Measurements from ENCODE around the gene SPATA20.

Gene SPATA20

DNA sequence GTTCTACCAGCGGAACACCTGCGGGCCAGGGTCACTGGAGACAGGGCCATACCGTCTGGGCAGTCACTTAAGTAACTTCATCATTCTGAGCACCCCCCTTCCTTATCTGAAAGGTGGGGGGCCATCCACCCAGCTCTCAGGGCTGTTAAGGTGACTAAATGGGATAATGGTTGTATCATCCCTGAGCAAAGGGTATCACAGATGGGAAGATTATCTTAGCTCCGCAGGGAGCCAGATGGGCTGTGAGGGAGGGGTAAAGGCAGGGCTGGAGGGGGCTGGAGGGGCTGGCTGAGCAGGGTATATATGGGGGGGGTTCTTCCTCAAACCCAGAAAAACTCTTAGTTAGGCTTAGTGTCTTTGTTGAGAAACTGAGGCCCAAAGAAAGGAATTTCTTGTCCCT is 10.7 kb downstream of the SPATA20 start:
- Histone ChIP-seq H4K5ac (ENCODE audit: low read length) (no peak overlapping the region), H3K27ac (ENCODE audit: low read depth, low read length) (no peak overlapping the region), H3K23ac (ENCODE audit: low read length) (no peak overlapping the region), H2BK5ac (ENCODE audit: low read length) (no peak overlapping the region), H3K27me3 (ENCODE audit: insufficient read depth, low read length, poor library complexity) (no peaks in the 10 kb centered on the region), H3K4me2 (ENCODE audit: low read length) (no peak overlapping the region), H3K56ac (ENCODE audit: low read length) (no peak overlapping the region), H3K4ac (ENCODE audit: low read depth, low read length) (no peak overlapping the region), H4K8ac (ENCODE audit: low read depth, low read length) (no peak overlapping the region), H3K79me1 (ENCODE audit: low read length) (no peaks in the 10 kb centered on the region), H3K79me2 (ENCODE audit: control insufficient read depth, insufficient read depth, low read length) (no peaks in the 10 kb centered on the region), H3K36me3 (ENCODE audit: control insufficient read depth, insufficient read depth, low read length) (no peaks in the 10 kb centered on the region), H2AK5ac (ENCODE audit: low read length) (no peak overlapping the region), H3K4me3 (ENCODE audit: low read length) (no peak overlapping the region), H3K18ac (ENCODE audit: low read length) (no peak overlapping the region), H2BK120ac (ENCODE audit: low read depth, low read length) (no peak overlapping the region), H2BK15ac (replicated peaks; ENCODE audit: low read depth) (no peak overlapping the region), H3K9ac (ENCODE audit: low read length) (no peak overlapping the region), H3K4me1 (ENCODE audit: control insufficient read depth, low read depth, low read length) (peaks cover 11% of the 10 kb centered on the region)
- DNase-seq, result no peak
- no CpG with 5 or more reads among the region's 4 CpGs for WGBS (ENCODE audit: extremely low coverage, insufficient coverage, low lambda C conversion rate)

DNA sequence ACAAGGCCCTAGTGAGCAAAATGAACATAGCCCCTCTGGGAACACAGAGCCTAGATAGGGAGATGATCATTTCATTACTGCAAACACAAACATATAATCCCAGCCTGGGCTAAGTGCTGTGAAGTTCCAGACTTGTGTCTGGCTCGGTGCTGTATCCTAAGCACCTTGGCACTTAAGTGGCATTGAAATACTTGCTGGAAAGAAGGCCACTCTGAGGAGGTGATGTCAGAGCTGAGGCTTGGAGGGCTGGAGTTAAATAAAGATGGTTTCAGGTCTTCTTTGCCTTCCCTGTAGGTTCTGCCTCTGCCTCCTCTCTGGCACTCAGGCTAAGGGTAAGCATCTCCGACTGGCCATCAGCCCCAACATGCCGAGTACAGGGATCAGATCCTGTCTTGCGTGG is 11.1 kb downstream of the SPATA20 start:
- H3K79me1 ChIP-seq (ENCODE audit: low read length), result no peaks in the 10 kb centered on the region
- WGBS (ENCODE audit: extremely low coverage, insufficient coverage, low lambda C conversion rate), result no CpG with 5 or more reads among the region's 4 CpGs
- peaks cover 11% of the 10 kb centered on the region for H3K4me1 ChIP-seq (ENCODE audit: control insufficient read depth, low read depth, low read length)
- H3K79me2 ChIP-seq (ENCODE audit: control insufficient read depth, insufficient read depth, low read length), result no peaks in the 10 kb centered on the region
- H3K9ac ChIP-seq (ENCODE audit: low read length), result no peak overlapping the region
- no peak overlapping the region for H3K4ac ChIP-seq (ENCODE audit: low read depth, low read length)
- no peak overlapping the region for H4K8ac ChIP-seq (ENCODE audit: low read depth, low read length)
- H2BK5ac ChIP-seq (ENCODE audit: low read length), result no peak overlapping the region
- no peak overlapping the region for H3K18ac ChIP-seq (ENCODE audit: low read length)
- no peaks in the 10 kb centered on the region for H3K36me3 ChIP-seq (ENCODE audit: control insufficient read depth, insufficient read depth, low read length)
- H2BK120ac ChIP-seq (ENCODE audit: low read depth, low read length), result no peak overlapping the region
- no peak overlapping the region for H3K4me2 ChIP-seq (ENCODE audit: low read length)
- no peak overlapping the region for H4K5ac ChIP-seq (ENCODE audit: low read length)
- no peak overlapping the region for H3K4me3 ChIP-seq (ENCODE audit: low read length)
- H2BK15ac ChIP-seq (replicated peaks; ENCODE audit: low read depth), result no peak overlapping the region
- no peak overlapping the region for H3K56ac ChIP-seq (ENCODE audit: low read length)
- no peak overlapping the region for H2AK5ac ChIP-seq (ENCODE audit: low read length)
- no peak for DNase-seq
- H3K27ac ChIP-seq (ENCODE audit: low read depth, low read length), result no peak overlapping the region
- H3K23ac ChIP-seq (ENCODE audit: low read length), result no peak overlapping the region
- no peaks in the 10 kb centered on the region for H3K27me3 ChIP-seq (ENCODE audit: insufficient read depth, low read length, poor library complexity)

DNA sequence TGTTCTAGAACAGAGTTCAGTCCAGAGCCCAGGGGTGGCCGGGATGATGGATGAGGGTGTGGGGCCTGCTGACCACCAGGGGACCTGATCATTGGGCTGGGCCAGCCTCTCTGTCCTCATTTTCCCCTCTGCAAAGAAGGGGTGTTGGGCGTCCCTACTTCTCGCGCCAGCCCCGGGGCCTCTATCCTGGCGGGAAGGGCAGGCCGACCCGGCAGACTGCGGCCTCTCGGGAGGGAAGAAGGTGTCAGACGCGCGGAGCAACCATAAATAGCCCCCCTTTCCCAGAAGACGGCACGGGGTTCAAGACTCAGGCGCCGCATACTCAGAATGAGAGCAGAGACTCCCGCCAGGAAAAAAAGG is 11.6 kb downstream of the SPATA20 start:
- no peak overlapping the region for H3K9ac ChIP-seq (ENCODE audit: low read length)
- no CpG with 5 or more reads among the region's 18 CpGs for WGBS (ENCODE audit: extremely low coverage, insufficient coverage, low lambda C conversion rate)
- H2AK5ac ChIP-seq (ENCODE audit: low read length), result no peak overlapping the region
- peak overlapping the region; percentile 93 for H3K56ac ChIP-seq (ENCODE audit: low read length)
- no peak overlapping the region for H4K5ac ChIP-seq (ENCODE audit: low read length)
- no peak overlapping the region for H3K27ac ChIP-seq (ENCODE audit: low read depth, low read length)
- H2BK5ac ChIP-seq (ENCODE audit: low read length), result no peak overlapping the region
- peak overlapping the region; percentile 98 for H3K4me2 ChIP-seq (ENCODE audit: low read length)
- peaks cover 11% of the 10 kb centered on the region for H3K4me1 ChIP-seq (ENCODE audit: control insufficient read depth, low read depth, low read length)
- H3K79me1 ChIP-seq (ENCODE audit: low read length), result no peaks in the 10 kb centered on the region
- DNase-seq, result no peak
- no peak overlapping the region for H4K8ac ChIP-seq (ENCODE audit: low read depth, low read length)
- no peaks in the 10 kb centered on the region for H3K27me3 ChIP-seq (ENCODE audit: insufficient read depth, low read length, poor library complexity)
- no peaks in the 10 kb centered on the region for H3K79me2 ChIP-seq (ENCODE audit: control insufficient read depth, insufficient read depth, low read length)
- H3K18ac ChIP-seq (ENCODE audit: low read length), result no peak overlapping the region
- no peak overlapping the region for H3K4me3 ChIP-seq (ENCODE audit: low read length)
- H3K4ac ChIP-seq (ENCODE audit: low read depth, low read length), result no peak overlapping the region
- H3K23ac ChIP-seq (ENCODE audit: low read length), result no peak overlapping the region
- H3K36me3 ChIP-seq (ENCODE audit: control insufficient read depth, insufficient read depth, low read length), result no peaks in the 10 kb centered on the region
- H2BK120ac ChIP-seq (ENCODE audit: low read depth, low read length), result no peak overlapping the region
- no peak overlapping the region for H2BK15ac ChIP-seq (replicated peaks; ENCODE audit: low read depth)

DNA sequence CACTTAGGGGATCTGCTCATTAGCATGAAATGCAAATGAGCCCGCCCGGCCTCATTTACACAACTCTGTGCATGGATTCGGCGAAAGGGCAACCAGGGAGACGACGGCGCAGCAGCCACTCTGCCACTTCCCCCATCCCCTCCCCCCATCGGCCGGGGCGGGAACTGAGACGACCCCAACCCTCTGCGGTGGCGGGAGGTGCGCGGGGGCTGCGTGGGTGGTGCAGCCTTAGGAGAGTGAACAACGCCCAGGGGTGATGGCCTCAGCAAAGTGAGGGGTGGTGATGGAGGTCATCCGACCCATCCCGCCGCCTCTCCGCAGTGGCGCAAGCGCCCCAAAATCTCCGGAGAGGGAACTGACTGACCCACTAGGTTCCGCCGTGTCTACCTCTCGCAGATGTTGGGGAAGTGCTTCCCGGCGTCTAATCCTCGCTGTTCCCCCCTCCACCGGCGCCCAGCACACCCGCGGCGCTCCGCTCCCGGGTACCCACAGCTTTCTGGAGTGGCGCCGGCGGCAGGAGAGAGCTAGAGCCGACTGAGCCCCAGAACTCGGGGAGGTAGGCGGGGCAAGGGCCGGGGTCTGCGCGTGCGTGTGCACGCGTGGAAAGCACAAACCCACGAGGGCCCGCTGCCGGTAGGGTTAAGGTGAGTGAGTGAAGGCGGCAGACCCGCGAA is 12.1 kb downstream of the SPATA20 start:
- Histone ChIP-seq H3K27ac (ENCODE audit: low read depth, low read length) (no peak overlapping the region), H3K4me1 (ENCODE audit: control insufficient read depth, low read depth, low read length) (peaks cover 11% of the 10 kb centered on the region), H3K9ac (ENCODE audit: low read length) (peak overlapping the region; percentile 73), H2BK5ac (ENCODE audit: low read length) (no peak overlapping the region), H3K4me3 (ENCODE audit: low read length) (peak overlapping the region; percentile 46), H2BK15ac (replicated peaks; ENCODE audit: low read depth) (no peak overlapping the region), H3K23ac (ENCODE audit: low read length) (no peak overlapping the region), H3K18ac (ENCODE audit: low read length) (peak overlapping the region; percentile 28), H2AK5ac (ENCODE audit: low read length) (no peak overlapping the region), H3K79me2 (ENCODE audit: control insufficient read depth, insufficient read depth, low read length) (no peaks in the 10 kb centered on the region), H4K8ac (ENCODE audit: low read depth, low read length) (no peak overlapping the region), H3K4me2 (ENCODE audit: low read length) (peak overlapping the region; percentile 98), H3K56ac (ENCODE audit: low read length) (peak overlapping the region; percentile 93), H3K36me3 (ENCODE audit: control insufficient read depth, insufficient read depth, low read length) (no peaks in the 10 kb centered on the region), H3K4ac (ENCODE audit: low read depth, low read length) (peak overlapping the region; percentile 64), H3K27me3 (ENCODE audit: insufficient read depth, low read length, poor library complexity) (no peaks in the 10 kb centered on the region), H2BK120ac (ENCODE audit: low read depth, low read length) (no peak overlapping the region), H3K79me1 (ENCODE audit: low read length) (no peaks in the 10 kb centered on the region), H4K5ac (ENCODE audit: low read length) (no peak overlapping the region)
- DNase-seq, result peak; percentile 85
- no CpG with 5 or more reads among the region's 55 CpGs for WGBS (ENCODE audit: extremely low coverage, insufficient coverage, low lambda C conversion rate)

DNA sequence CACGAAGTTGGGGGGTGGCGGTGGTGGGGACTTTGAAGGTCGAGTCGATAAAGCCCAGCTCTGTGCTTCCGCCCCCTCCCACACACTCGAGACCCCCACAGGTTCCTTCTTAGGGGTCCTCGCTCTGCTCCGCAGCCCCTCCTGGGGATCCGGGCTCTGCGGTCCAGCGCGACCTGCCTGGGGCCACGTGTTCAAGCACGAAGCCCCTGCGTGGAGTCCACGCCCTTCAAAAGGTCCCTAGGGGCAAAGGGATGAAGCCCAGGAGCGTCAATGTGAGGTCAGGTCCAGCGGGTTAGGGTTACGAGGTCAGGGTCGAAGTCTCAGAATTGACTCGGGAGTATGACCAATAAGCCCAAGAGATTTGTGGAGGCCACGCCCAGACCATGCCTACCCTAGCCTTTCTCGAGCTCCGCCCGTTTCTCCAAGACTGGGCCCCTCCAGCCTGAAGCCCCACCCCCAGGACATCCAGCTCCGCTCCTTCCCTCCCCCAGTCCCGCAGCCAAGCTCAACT is 12.8 kb downstream of the SPATA20 start:
- Histone ChIP-seq H3K27me3 (ENCODE audit: insufficient read depth, low read length, poor library complexity) (no peaks in the 10 kb centered on the region), H3K9ac (ENCODE audit: low read length) (peak overlapping the region; percentile 74), H4K8ac (ENCODE audit: low read depth, low read length) (no peak overlapping the region), H3K4me1 (ENCODE audit: control insufficient read depth, low read depth, low read length) (peaks cover 11% of the 10 kb centered on the region), H3K23ac (ENCODE audit: low read length) (no peak overlapping the region), H2BK120ac (ENCODE audit: low read depth, low read length) (no peak overlapping the region), H4K5ac (ENCODE audit: low read length) (no peak overlapping the region), H3K79me2 (ENCODE audit: control insufficient read depth, insufficient read depth, low read length) (no peaks in the 10 kb centered on the region), H3K36me3 (ENCODE audit: control insufficient read depth, insufficient read depth, low read length) (no peaks in the 10 kb centered on the region), H2BK5ac (ENCODE audit: low read length) (no peak overlapping the region), H3K79me1 (ENCODE audit: low read length) (no peaks in the 10 kb centered on the region), H3K27ac (ENCODE audit: low read depth, low read length) (no peak overlapping the region), H3K4me2 (ENCODE audit: low read length) (peak overlapping the region; percentile 98), H2AK5ac (ENCODE audit: low read length) (no peak overlapping the region), H3K56ac (ENCODE audit: low read length) (peak overlapping the region; percentile 93), H3K18ac (ENCODE audit: low read length) (peak overlapping the region; percentile 64), H3K4me3 (ENCODE audit: low read length) (peak overlapping the region; percentile 54), H2BK15ac (replicated peaks; ENCODE audit: low read depth) (no peak overlapping the region), H3K4ac (ENCODE audit: low read depth, low read length) (no peak overlapping the region)
- no CpG with 5 or more reads among the region's 27 CpGs for WGBS (ENCODE audit: extremely low coverage, insufficient coverage, low lambda C conversion rate)
- DNase-seq, result peak; percentile 97

Measured in mesendoderm (in vitro differentiated cells).